Measurements from ENCODE around the gene ATXN7.

The ATXN7 gene

DNA sequence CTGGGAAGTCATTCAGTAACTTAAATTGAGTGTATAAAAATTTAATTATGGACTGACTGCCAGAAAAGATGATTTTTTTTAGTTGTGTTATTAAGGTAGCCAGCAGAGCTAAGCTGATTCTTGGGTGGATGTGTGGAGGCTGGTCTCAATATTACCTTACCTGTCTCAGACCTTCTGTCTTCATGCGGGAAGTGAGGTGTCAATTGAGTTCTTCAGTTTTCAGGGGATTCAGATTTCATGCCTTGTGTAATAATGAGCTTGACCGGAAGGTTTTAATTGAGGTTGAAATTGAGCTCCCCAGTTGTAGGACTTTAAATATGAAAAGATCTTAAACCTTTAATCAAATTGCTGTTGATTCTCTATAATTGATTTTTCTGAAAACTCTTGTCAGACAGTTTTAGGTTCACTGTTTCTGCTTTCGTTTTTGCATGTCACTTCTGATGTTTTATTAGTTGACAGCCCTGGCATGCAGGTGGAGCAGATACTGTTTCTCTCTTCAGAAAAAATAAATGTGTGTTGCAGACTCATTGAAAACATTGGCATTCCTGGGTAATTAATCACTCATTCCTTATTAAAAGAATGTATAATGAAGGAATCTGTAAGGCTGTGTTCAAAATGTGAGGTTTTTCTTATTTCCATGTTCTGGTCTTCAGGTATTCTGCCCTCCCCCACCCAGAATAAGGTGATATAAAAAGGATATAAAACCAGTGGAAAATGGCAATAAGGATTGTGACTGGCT lies 105.1 kb downstream of the ATXN7 start:
- TF ChIP-seq SIN3A (IDR thresholded peaks at IDR 0.05; ENCODE audit: borderline replicate concordance, insufficient read depth, low read length), result no peak
- no peak for TF ChIP-seq POLR2AphosphoS5 (IDR thresholded peaks at IDR 0.05; ENCODE audit: low read depth, low read length)
- TF ChIP-seq FOXP2 (optimal IDR thresholded peaks at IDR 0.05; ENCODE audit: borderline replicate concordance, extremely low read depth, extremely low read length, insufficient read depth), result no peak
- TF ChIP-seq, protein P1, sequence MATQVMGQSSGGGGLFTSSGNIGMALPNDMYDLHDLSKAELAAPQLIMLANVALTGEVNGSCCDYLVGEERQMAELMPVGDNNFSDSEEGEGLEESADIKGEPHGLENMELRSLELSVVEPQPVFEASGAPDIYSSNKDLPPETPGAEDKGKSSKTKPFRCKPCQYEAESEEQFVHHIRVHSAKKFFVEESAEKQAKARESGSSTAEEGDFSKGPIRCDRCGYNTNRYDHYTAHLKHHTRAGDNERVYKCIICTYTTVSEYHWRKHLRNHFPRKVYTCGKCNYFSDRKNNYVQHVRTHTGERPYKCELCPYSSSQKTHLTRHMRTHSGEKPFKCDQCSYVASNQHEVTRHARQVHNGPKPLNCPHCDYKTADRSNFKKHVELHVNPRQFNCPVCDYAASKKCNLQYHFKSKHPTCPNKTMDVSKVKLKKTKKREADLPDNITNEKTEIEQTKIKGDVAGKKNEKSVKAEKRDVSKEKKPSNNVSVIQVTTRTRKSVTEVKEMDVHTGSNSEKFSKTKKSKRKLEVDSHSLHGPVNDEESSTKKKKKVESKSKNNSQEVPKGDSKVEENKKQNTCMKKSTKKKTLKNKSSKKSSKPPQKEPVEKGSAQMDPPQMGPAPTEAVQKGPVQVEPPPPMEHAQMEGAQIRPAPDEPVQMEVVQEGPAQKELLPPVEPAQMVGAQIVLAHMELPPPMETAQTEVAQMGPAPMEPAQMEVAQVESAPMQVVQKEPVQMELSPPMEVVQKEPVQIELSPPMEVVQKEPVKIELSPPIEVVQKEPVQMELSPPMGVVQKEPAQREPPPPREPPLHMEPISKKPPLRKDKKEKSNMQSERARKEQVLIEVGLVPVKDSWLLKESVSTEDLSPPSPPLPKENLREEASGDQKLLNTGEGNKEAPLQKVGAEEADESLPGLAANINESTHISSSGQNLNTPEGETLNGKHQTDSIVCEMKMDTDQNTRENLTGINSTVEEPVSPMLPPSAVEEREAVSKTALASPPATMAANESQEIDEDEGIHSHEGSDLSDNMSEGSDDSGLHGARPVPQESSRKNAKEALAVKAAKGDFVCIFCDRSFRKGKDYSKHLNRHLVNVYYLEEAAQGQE (IDR thresholded peaks at IDR 0.05; ENCODE audit: insufficient read depth in 1 of 2, low read depth in 2 of 2, low read length in 2 of 2), result no peak
- no peak for TF ChIP-seq TAF1 (IDR thresholded peaks at IDR 0.05; ENCODE audit: borderline replicate concordance, insufficient read depth, low read length)

DNA sequence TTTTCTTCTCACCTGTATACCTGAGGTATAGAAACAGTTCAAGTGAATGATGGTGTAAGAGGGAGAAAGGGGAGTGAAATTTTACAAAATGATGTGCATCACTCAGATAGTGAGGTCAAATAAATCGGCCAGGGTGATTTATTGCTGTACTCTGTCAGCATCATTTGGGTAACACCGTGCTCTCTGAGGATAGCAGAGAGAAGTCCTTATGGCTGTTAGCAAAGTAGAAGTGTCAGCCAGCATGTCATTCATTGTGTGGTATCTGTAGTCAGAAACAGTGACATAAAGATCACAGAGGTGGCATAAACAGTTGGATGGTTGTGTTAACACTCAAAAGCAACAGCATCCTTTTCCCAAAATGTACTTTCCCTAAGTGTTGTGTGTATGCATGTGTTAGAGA lies 106.2 kb downstream of the ATXN7 start:
- no peak for TF ChIP-seq FOXP2 (optimal IDR thresholded peaks at IDR 0.05; ENCODE audit: borderline replicate concordance, extremely low read depth, extremely low read length, insufficient read depth)
- no peak for TF ChIP-seq TAF1 (IDR thresholded peaks at IDR 0.05; ENCODE audit: borderline replicate concordance, insufficient read depth, low read length)
- TF ChIP-seq POLR2AphosphoS5 (IDR thresholded peaks at IDR 0.05; ENCODE audit: low read depth, low read length), result no peak
- TF ChIP-seq SIN3A (IDR thresholded peaks at IDR 0.05; ENCODE audit: borderline replicate concordance, insufficient read depth, low read length), result no peak
- TF ChIP-seq, protein P1 (IDR thresholded peaks at IDR 0.05; ENCODE audit: insufficient read depth in 1 of 2, low read depth in 2 of 2, low read length in 2 of 2), result no peak

DNA sequence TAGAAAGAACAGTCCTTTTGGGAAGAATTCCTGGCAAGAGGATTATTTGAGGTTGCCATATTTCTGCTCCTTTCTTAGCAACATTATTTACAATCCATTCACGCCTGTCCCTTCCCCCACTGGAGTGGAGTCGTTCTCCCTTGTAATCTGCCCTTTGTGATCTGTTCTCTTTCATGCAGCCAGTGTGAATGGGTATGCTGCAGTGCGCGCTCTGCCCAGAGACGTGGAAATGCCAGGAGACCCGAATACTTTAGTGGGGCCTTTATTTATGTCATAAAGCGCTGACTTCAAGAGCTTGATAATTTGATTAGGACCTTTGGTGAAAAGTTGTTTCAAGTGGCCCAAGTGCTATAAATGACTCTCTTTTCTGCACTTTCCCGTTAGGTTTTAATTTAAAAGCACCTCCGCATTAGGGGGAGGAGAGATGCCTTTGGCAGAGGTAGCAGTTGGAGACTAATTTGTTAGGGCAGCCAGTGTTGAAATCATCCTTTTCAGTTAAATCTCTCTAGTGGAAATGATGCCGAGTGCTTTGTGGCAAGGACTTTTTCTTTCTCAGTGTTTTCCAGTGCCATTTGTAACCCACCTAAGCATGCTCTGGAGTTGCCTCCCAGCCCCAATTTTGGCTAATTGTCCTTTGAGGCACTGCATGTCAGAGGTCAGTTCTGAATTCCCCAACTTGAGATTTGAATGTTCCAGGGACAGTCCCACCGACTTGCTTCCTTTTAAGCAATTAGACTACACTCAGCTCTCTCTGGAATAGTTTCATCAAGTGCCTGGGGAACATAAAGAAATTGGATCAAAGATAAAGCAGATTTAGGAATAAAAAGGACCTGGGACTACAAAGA lies 107.2 kb downstream of the ATXN7 start:
- no peak for TF ChIP-seq POLR2AphosphoS5 (IDR thresholded peaks at IDR 0.05; ENCODE audit: low read depth, low read length)
- TF ChIP-seq TAF1 (IDR thresholded peaks at IDR 0.05; ENCODE audit: borderline replicate concordance, insufficient read depth, low read length), result no peak
- no peak for TF ChIP-seq FOXP2 (optimal IDR thresholded peaks at IDR 0.05; ENCODE audit: borderline replicate concordance, extremely low read depth, extremely low read length, insufficient read depth)
- TF ChIP-seq, protein P1 (IDR thresholded peaks at IDR 0.05; ENCODE audit: insufficient read depth in 1 of 2, low read depth in 2 of 2, low read length in 2 of 2), result no peak
- TF ChIP-seq SIN3A (IDR thresholded peaks at IDR 0.05; ENCODE audit: borderline replicate concordance, insufficient read depth, low read length), result no peak

DNA sequence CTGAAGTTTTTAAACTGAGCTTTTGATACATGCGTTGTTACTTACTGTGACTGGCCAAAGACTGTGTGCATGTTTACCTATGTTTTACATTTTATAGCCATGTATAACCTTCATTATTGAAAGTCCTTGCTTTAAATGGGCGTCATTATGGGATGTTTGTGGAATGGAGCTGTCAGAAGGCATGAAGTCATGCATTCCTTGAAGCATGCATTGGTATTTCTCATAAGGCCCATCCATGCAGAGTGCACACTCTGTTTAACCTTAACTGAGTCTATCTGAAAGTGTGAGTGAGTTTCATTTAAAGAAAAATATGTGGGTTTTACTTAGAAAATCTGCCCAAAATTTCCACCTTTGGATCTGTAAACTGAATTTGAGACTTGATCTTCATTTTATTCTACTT lies 108.5 kb downstream of the ATXN7 start:
- TF ChIP-seq POLR2AphosphoS5 (IDR thresholded peaks at IDR 0.05; ENCODE audit: low read depth, low read length) (no peak), TAF1 (IDR thresholded peaks at IDR 0.05; ENCODE audit: borderline replicate concordance, insufficient read depth, low read length) (no peak), FOXP2 (optimal IDR thresholded peaks at IDR 0.05; ENCODE audit: borderline replicate concordance, extremely low read depth, extremely low read length, insufficient read depth) (no peak), SIN3A (IDR thresholded peaks at IDR 0.05; ENCODE audit: borderline replicate concordance, insufficient read depth, low read length) (no peak)
- TF ChIP-seq, protein P1 (IDR thresholded peaks at IDR 0.05; ENCODE audit: insufficient read depth in 1 of 2, low read depth in 2 of 2, low read length in 2 of 2), result no peak

All from PFSK-1 (cell line).